ENCODE results near the gene RPUSD1. TPM values are rescaled to one million over a fixed set of nuclear protein-coding genes. Genes with fewer than 3 reads are reported as not detected.
"Not testable (repeated sequence)": the region's sequence is repeated elsewhere in the genome, so short reads cannot be mapped to it uniquely, and the experiment has no call there.

The RPUSD1 gene
- total RNA-seq, 1 donor from 2014 or later, result 8.7 TPM

DNA sequence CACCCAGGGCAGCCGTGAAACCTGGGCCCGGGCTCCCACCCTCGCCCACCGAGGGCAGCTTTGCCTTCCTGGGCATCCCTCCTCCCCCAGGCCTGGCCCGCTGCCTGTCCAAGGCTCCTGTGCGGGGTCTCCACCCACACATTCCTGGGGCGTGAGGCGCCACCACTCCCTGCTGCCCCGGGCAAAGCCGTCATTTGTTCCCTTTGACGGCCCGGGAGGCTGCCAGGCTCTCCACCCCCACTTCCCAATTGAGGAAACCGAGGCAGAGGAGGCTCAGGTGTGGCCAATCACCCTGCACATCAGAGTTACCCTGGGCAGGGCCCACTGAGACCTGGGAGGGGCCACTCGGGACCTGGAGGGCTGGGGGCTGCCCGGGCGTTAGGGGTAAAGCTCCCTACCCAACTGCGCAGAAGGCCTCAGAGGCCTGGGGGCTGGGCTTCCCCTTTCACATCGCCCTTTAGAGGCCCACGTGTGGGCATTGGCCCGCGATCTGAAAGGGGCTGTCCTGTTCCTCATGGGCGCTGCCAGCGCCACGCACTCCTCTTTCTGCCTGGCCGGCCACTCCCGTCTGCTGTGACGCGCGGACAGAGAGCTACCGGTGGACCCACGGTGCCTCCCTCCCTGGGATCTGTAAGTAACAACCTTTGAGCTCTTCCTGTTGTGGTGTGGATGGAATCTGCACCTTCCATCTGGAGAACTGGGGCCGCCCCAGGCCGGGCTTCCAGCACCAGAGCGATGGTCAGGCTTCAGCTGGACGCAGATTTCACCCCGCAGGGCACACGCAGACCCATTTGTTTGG lies 27.4 kb downstream of the RPUSD1 start, which contains the start of gene MSLN:
Gene MSLN (plus strand): TSS at position 190 of the 799 bp plus-strand sequence. CDS start 1,947 bp downstream, outside the sequence.
- intact Hi-C loops (cut with micrococcal nuclease), result no loop called here
- DNase-seq, result no peak
- peak; percentile 31 for ATAC-seq

GRCh38 chr16:760065-760464 lies 28.1 kb downstream of the RPUSD1 start:
- ATAC-seq, result no peak
- intact Hi-C loops (cut with micrococcal nuclease), result no loop called here
- DNase-seq, result no peak

DNA sequence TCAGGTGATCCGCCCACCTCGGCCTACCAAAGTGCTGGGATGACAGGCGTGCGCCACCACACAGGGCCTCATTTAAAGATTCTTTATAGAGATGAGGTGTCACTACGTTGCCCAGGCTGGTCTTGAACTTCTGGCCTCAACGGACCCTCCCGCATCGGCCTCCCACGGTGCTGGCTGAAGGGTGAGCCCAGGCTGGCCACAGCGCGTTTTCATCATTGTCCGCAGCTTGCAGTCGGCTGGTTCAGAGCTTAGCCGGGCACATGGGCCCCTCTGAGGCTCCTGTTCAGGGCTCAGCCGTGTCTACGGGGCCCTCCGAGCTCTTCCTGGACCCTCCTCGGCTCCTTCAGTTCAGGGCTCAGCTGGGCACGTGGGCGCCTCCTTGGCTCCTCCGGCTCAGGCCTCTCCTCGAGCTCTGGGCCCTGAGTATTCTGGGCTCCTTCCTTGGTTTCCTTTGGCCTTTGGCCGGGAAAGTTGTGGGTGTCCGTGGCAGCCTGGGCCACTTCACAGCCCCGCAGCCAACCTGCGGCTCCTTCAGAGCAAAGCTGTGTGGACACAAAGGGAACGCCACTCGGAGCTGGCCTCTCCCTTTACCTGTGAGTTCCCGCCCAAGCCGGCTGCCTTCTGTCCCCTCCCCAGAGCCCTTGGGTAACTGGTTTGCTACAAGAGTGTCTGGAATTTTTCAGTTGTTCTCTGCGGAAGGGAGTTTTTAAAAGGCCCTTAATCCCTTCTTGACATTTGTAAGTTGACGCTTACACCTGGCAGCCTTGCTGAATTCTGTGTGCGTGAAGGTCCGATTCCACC lies 28.9 kb downstream of the RPUSD1 start:
- DNase-seq, result no peak
- intact Hi-C loops (cut with micrococcal nuclease), result no loop called here
- ATAC-seq, result no peak

DNA sequence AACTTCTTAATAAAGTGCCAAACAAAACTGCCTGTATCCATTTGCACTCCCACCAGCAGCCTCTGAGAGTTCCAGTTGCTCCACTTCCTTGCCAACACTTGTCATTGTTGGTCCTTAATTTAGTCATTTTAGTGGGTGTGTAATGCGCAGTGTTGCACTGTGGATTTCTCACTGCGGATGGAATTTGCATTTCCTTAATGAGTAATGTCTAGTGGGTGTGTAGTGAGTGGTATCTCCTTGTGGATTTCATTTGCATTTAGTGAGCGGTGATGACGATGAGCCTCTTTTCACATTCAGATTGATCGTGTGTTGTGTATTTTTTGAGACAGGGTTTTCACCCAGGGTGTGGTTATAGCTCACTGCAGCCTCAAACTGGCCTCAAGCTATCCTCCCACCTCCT lies 31.8 kb downstream of the RPUSD1 start:
- intact Hi-C loops (cut with micrococcal nuclease), result no loop called here
- DNase-seq, result no peak
- ATAC-seq, result no peak

GRCh38 chr16:754656-755055 lies 33.5 kb downstream of the RPUSD1 start:
- intact Hi-C loops (cut with micrococcal nuclease), result no loop called here
- DNase-seq (no peak), ATAC-seq (peak; percentile 51)

DNA sequence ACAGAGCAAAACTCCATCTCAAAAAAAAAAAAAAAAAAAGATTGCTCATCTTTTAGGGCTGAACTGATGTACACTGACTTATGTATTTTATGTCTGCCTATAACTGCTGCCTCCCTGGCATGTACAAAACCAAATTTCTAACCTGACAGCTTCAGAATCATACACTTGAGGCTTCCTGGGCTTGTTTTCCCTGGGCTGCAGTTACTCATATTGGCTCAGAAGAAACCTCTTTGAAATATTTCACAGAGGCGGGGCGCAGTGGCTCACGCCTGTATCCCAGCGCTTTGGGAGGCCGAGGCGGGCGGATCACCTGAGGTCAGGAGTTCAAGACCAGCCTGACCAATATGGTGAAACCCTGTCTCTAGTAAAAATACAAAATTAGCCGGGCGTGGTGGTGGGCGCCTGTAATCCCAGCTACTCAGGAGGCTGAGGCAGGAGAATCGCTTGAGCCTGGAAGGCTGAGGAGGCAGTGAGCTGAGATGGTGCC lies 34.0 kb downstream of the RPUSD1 start:
- intact Hi-C loops (cut with micrococcal nuclease); ATAC-seq; DNase-seq: not testable (repeated sequence)

GRCh38 chr16:752007-752312 lies 36.2 kb downstream of the RPUSD1 start:
- no peak for DNase-seq
- intact Hi-C loops (cut with micrococcal nuclease), result no loop called here
- no peak for ATAC-seq

DNA sequence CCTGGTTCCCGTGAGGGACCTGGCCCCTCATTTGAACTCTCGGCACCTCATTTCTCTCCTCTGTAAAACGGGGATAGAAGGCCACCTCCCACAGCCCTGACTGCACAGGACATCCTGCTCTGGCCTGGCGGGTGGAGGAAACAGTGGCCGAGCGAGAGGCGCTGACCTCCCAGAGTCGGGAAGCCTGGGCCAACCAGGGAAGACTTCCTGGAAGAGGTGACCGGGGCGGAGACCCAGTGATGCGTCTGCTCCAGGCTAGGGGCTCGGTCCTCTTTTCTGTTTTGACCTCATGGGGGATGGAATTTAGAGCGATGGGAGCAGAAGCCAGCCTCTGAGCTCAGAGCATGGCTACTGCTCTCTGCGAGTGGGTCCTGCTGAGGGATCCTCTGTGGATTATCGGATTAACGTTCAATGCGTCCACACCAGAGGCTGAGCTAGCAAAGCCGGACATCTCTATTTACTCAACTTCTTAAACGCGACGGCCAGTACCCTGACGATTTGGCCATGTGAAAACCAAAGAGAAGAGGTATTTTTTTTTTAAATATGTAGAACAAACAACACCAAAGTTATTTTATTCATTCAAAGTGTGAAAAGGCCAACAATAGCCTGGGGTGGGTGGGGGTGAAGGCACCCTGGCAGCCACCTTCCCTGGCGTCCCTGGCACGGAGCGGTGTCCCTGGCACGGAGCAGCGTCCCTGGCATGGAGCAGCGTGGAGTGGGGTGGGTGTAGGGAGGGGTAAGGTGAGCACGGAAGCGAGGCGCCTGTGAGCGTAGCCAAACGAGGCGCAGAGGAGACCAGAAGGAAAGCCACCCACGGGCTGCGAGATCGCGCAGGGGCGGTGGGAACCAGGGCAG lies 36.8 kb downstream of the RPUSD1 start:
- intact Hi-C loops (cut with micrococcal nuclease), result no loop called here
- DNase-seq (peak; percentile 52), ATAC-seq (peak; percentile 85)

DNA sequence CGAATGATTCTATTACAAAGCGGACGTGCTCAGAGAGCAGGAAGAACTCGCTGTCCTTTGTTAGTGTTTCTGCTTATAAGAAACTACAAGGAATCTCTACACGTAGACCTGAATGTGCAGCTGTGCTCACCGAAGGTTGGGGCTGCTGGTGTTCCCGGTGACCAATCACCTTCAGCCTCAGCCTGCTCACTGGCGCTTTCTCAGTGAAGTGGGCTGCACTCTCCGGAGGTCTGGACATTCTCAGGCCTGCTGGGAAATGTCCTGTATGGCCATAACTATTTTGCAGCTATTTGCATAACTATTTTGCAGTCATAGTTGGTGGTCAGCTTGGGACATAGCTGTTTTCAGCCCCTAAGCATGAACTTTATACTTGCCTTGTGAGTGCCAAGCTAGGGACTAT lies 37.7 kb downstream of the RPUSD1 start:
- ATAC-seq (no peak), DNase-seq (no peak)
- intact Hi-C loops (cut with micrococcal nuclease), result no loop called here

DNA sequence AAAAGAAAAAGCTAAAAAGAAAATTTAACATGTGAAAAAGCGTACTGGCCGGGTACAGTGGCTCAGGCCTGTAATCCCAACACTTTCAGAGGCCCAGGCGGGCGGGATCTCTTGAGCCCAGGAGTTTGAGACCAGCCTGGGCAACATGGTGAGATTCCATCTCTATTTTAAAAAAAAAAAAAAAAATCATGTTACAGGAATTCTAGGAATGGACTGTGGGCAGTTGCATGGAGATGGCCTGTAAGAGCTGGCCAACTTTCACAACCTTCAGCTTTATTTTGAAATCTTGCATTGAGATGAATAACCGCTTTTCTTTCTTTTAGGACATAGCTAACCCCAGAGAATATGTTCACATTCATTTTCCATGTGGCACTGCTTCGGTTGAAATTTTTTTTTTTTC lies 39.2 kb downstream of the RPUSD1 start:
- intact Hi-C loops (cut with micrococcal nuclease), result no loop called here
- ATAC-seq, result no peak
- no peak for DNase-seq

GRCh38 chr16:747978-748746 lies 40.0 kb downstream of the RPUSD1 start:
- ATAC-seq, result no peak
- no peak for DNase-seq
- intact Hi-C loops (cut with micrococcal nuclease), result no loop called here

DNA sequence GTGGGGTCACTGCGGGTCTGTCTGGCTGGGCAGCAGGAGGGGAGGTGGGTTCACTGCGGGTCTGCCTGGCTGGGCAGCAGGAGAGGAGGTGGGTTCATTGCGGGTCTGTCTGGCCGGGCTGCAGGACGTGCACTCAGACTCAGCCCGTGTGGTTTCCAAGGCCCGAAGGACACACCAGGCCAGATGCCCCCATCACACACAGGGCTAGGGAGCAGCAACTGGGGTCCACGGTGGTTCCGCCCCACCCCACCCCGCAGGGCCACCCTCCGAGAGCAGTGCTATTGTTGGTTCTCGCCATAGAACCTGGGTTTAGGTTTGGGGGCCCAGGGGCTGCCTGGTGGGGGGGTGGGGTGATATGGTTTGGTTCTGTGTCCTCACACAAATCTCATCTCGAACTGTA lies 41.5 kb downstream of the RPUSD1 start:
- DNase-seq, result no peak
- no peak for ATAC-seq
- intact Hi-C loops (cut with micrococcal nuclease), result no loop called here

GRCh38 chr16:745739-746138 lies 42.4 kb downstream of the RPUSD1 start:
- intact Hi-C loops (cut with micrococcal nuclease), result no loop called here
- ATAC-seq (no peak), DNase-seq (no peak)

- intact Hi-C loops (cut with micrococcal nuclease), result no loop called here
- no peak for ATAC-seq
- DNase-seq, result no peak
Observed at GRCh38 chr16:743794-744500, 44.2 kb downstream of the RPUSD1 start.

GRCh38 chr16:742894-743293 lies 45.3 kb downstream of the RPUSD1 start:
- DNase-seq; ATAC-seq; intact Hi-C loops (cut with micrococcal nuclease): not testable (repeated sequence)

- ATAC-seq (no peak), DNase-seq (no peak)
- intact Hi-C loops (cut with micrococcal nuclease), result no loop called here
Observed at GRCh38 chr16:741986-742629, 46.1 kb downstream of the RPUSD1 start.

DNA sequence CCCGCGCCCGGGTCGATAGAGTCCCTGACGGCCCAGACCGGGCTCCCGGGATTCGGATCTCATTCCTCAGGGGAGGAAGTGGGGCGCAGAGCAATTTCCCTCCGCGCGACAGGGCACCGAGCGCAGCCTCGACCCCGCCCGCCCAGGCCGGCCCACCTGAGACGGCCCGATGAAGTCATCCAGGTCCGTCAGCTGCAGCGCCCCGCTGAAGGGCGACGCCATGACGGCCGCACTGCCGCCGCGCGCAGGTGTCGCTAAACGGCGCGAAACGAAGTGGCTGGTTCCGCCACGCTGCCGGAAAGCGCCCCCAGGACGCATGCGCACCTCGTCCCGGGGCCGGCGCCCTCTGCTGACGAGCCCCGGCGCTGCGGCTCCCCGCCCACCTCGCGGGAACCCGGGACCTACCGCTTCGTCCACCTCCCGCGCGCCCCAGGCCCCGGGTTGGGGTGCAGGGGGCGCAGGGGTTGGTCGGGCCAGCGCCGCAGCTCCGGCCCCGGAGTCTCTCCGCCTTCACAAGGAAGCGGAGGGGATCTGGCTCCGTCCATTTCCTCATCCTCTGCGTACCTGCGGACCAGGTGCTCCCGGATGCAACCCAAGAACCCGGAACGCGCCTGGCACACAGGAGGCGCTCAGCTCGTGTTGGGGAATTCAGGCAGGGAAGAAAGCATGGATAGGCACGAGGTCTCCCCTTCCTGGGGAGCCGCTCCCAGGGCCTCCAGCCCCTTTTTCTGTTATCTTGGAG lies 47.2 kb downstream of the RPUSD1 start, which contains the start of gene CIAO3:
Gene CIAO3 (minus strand): TSS at position 234 of the 742 bp plus-strand sequence. CDS start 12 bp downstream, at position 222.
- peak; percentile 94 for DNase-seq
- peak; percentile 95 for ATAC-seq
- intact Hi-C loops (cut with micrococcal nuclease), result no loop called here
